ENCODE data around the gene URI1. TPM values are rescaled to one million over a fixed set of nuclear protein-coding genes. Genes with fewer than 3 reads are reported as not detected.

URI1 gene
- total RNA-seq, 2 donors from 2014 or later, result 38.2 to 60.7 TPM

DNA sequence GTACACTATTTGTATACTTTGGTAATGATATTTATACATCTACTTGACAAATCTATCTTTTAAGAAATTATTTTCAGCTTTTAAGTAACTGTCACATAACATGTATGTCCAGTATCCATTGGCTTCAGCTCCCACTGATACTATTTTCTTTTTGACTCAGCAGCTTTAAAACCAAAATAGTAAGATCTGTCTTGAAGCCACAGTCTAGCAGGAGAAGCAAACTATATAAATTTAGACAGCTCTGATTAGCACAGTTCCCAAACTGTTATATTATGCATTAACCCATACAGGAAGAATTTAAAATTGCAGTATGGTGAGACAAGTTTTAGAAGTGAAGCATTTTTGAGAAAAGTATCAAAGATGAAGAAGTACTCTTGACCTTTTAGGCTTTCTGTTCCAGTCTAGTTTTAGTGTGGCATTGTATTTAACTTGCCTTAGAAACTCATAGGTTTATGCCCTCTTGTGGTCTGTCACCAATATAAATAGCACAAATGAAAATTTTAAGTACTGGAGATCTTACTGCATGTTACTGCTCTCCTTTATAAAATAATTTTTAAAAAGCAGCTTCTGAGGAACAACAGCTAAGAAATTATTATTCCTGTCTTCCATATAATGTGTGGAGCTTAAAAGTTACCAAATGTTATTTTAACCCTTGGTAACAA, 24.7 kb downstream of the URI1 start:
- intact Hi-C loops (cut with DNase I), result no loop called here
- Histone ChIP-seq H3K36me3 (replicated peaks in 1 of 2; ENCODE audit: insufficient read depth in 1 of 2, low read depth in 2 of 2) (no peaks in the 10 kb centered on the region), H3K4me1 (peaks cover 33% of the 10 kb centered on the region), H3K9me3 (no peaks in the 10 kb centered on the region), H3K4me3 (no peak overlapping the region), H3K27me3 (no peaks in the 10 kb centered on the region), H3K27ac (no peak overlapping the region)
- TF ChIP-seq, protein P1, sequence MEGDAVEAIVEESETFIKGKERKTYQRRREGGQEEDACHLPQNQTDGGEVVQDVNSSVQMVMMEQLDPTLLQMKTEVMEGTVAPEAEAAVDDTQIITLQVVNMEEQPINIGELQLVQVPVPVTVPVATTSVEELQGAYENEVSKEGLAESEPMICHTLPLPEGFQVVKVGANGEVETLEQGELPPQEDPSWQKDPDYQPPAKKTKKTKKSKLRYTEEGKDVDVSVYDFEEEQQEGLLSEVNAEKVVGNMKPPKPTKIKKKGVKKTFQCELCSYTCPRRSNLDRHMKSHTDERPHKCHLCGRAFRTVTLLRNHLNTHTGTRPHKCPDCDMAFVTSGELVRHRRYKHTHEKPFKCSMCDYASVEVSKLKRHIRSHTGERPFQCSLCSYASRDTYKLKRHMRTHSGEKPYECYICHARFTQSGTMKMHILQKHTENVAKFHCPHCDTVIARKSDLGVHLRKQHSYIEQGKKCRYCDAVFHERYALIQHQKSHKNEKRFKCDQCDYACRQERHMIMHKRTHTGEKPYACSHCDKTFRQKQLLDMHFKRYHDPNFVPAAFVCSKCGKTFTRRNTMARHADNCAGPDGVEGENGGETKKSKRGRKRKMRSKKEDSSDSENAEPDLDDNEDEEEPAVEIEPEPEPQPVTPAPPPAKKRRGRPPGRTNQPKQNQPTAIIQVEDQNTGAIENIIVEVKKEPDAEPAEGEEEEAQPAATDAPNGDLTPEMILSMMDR (IDR thresholded peaks at IDR 0.05), result peak in 2 of 7 experiments; percentile 3 to 12
- TF ChIP-seq POLR2A (IDR thresholded peaks at IDR 0.05), result no peak
- DNase-seq (no peak), ATAC-seq (no peak)

DNA sequence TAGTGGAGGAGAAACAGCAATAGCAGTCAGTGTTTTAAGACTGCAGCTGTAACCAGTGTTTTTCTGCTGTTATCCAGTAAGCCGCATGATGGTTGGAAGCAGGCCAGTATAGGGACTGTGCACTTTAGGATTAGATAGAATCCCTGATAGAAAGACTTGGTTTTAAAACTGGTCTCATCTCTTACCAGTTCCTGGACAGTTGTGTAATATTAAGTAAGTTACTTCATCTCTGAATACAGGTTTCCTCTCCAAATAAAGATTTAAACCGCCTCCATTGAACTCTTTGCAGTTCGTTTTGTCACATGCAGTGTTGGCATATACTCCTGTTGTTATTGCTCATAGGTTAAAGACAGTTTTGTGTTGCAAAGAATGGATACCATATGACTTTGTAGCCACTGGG, 25.6 kb downstream of the URI1 start:
- no peaks in the 10 kb centered on the region for H3K27me3 ChIP-seq
- H3K4me3 ChIP-seq, result no peak overlapping the region
- no peak overlapping the region for H3K27ac ChIP-seq
- H3K4me1 ChIP-seq, result peaks cover 33% of the 10 kb centered on the region
- H3K9me3 ChIP-seq, result no peaks in the 10 kb centered on the region
- intact Hi-C loops (cut with DNase I), result no loop called here
- no peak for DNase-seq
- WGBS, 2 donors, result 38 to 40% methylated on average over 3 of the region's 3 CpGs
- no peak for ATAC-seq
- no peaks in the 10 kb centered on the region for H3K36me3 ChIP-seq (replicated peaks in 1 of 2; ENCODE audit: insufficient read depth in 1 of 2, low read depth in 2 of 2)
- TF ChIP-seq, protein P1 (IDR thresholded peaks at IDR 0.05), result no peak
- TF ChIP-seq POLR2A (IDR thresholded peaks at IDR 0.05), result no peak

DNA sequence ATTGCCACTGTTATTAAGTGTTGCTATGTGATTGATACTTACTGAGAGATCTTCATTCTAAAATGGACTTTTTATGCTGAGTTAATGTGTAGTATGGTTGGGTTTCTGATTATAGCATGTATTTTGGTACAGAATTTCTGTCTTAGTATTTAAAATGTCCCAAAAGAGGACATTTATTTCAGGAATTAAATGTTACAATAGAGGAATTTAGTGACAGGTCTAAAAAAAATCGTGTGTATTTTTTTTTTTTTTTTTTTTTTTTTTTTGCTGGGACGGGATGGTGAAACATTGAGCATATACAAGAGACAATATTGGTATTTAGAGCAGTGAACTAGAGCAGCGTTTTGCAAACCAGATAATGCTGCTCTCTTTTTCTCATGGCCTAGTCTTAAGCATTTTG, 27.9 kb downstream of the URI1 start:
- Histone ChIP-seq H3K9me3 (no peaks in the 10 kb centered on the region), H3K4me1 (peaks cover 18% of the 10 kb centered on the region), H3K27me3 (no peaks in the 10 kb centered on the region), H3K27ac (no peak overlapping the region), H3K36me3 (replicated peaks in 1 of 2; ENCODE audit: insufficient read depth in 1 of 2, low read depth in 2 of 2) (no peaks in the 10 kb centered on the region), H3K4me3 (no peak overlapping the region)
- WGBS, 2 donors, result 31 to 56% methylated on average over 3 of the region's 3 CpGs
- ATAC-seq (no peak), DNase-seq (no peak)
- intact Hi-C loops (cut with DNase I), result no loop called here
- TF ChIP-seq, protein P1 (IDR thresholded peaks at IDR 0.05), result no peak
- TF ChIP-seq POLR2A (IDR thresholded peaks at IDR 0.05), result no peak

DNA sequence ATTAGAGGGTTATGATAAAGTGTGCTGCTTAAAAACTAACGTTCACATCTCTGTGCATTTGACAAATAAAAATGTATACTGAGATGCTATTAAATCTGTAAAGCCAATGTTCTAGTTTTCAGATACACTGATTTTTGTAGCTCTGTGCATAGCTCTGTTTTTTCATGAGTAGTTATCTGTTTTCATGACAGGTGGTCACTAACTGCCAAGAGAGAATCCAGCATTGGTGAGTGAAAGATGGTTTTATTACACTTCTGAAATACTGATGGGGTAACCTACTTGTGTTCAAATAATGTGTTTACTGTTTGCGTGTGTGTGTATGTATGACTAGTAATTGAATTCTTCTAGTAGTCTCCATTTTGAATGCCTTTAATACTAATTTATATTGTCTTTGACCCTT, 29.0 kb downstream of the URI1 start:
- no peak overlapping the region for H3K4me3 ChIP-seq
- no peak for TF ChIP-seq POLR2A (IDR thresholded peaks at IDR 0.05)
- TF ChIP-seq, protein P1 (IDR thresholded peaks at IDR 0.05), result no peak

DNA sequence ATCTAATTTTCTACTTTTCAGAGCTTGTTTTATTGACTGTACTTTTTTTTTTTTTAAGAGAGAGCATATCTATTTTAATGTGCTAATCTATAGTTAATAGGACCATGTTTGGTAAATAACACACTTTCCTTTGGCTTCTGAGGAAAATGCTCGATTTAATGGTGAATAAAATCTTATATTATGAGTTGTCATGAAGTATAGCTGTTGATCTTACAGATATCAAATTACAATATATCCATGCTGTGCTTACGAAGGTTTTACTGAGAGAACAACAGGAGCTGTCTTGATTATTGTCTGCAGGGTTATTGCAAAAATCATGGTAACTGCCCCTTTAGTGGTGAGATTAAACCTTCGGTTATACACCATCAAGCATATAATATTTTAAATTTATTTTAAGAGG, 29.6 kb downstream of the URI1 start:
- peaks cover 8% of the 10 kb centered on the region for H3K4me1 ChIP-seq

More for the DNA sequence above, 29.0 kb downstream of the URI1 start:
- 45 to 51% methylated on average over 2 of the region's 2 CpGs for WGBS, 2 donors
- peaks cover 8% of the 10 kb centered on the region for H3K4me1 ChIP-seq
- no peak for ATAC-seq
- no peaks in the 10 kb centered on the region for H3K9me3 ChIP-seq
- intact Hi-C loops (cut with DNase I), result no loop called here
- H3K27ac ChIP-seq, result no peak overlapping the region
- no peaks in the 10 kb centered on the region for H3K36me3 ChIP-seq (replicated peaks in 1 of 2; ENCODE audit: insufficient read depth in 1 of 2, low read depth in 2 of 2)
- no peak for DNase-seq
- no peaks in the 10 kb centered on the region for H3K27me3 ChIP-seq

More for the DNA sequence above, 29.6 kb downstream of the URI1 start:
- H3K4me3 ChIP-seq, result no peak overlapping the region
- no peak overlapping the region for H3K27ac ChIP-seq
- ATAC-seq (no peak), DNase-seq (no peak)
- 58 to 65% methylated on average over 3 of the region's 3 CpGs for WGBS, 2 donors
- H3K9me3 ChIP-seq, result no peaks in the 10 kb centered on the region
- intact Hi-C loops (cut with DNase I), result no loop called here
- H3K36me3 ChIP-seq (replicated peaks in 1 of 2; ENCODE audit: insufficient read depth in 1 of 2, low read depth in 2 of 2), result no peaks in the 10 kb centered on the region
- no peaks in the 10 kb centered on the region for H3K27me3 ChIP-seq
- TF ChIP-seq, protein P1 (IDR thresholded peaks at IDR 0.05), result no peak

Measured in body of pancreas (tissue), 4 donors.